Keratinocyte (primary cell): ENCODE data around the gene RAD21L1.

Source experiments
- CTCF ChIP-seq, 3 experiments: IDR thresholded peaks in 1 of 3; conservative IDR thresholded peaks in 1 of 3; optimal IDR thresholded peaks in 1 of 3; 2 replicates in 2 of 3; 3 replicates in 1 of 3; pipeline versions ENCODE3 to v1.5.1; 2011; ENCODE audit warnings: low read length in 3 of 3, mild to moderate bottlenecking in 3 of 3, moderate library complexity in 2 of 3, control low read depth in 1 of 3, inconsistent platforms in 1 of 3; ENCODE audit not compliant: insufficient read depth in 2 of 3; ENCODE audit errors: extremely low read depth in 1 of 3
- EZH2 ChIP-seq: IDR thresholded peaks from one replicate; pipeline ENCODE4 v1.6.1; 2012; ENCODE audit warnings: inconsistent platforms, mild to moderate bottlenecking, low read length, moderate library complexity

GRCh38 chr20:1265916-1266166 is 40.0 kb downstream of the RAD21L1 start:
- TF ChIP-seq CTCF (optimal IDR thresholded peaks at IDR 0.05 in 1 of 3, IDR thresholded peaks at IDR 0.05 in 1 of 3, conservative IDR thresholded peaks at IDR 0.05 in 1 of 3; ENCODE audit: extremely low read depth in 1 of 3, insufficient read depth in 2 of 3, low read length in 3 of 3) (no peak), EZH2 (no peak)
